SK-N-SH (cell line): ENCODE results near the gene LTB4R. TPM values are rescaled to one million over a fixed set of nuclear protein-coding genes. Genes with fewer than 3 reads are reported as not detected.

ENCODE experiments used
- CTCF ChIA-PET: fragments of 300-600, 350-600 bp; formaldehyde crosslinking; extraction: SDS; loops from one replicate; lab custom pipeline; 2021; lab: Yijun Ruan, JAX
- POLR2A ChIA-PET: fragments of 350-600 bp; sonication (Branson Sonifier 250); formaldehyde crosslinking; extraction: SDS; loops from one replicate; lab custom pipeline; 2020; ENCODE audit warnings: antibody characterized with exemption, inconsistent platforms; lab: Yijun Ruan, JAX
- DNase-seq: peaks from one replicate; pipeline ENCODE4 v3.0.0; 2012
- H2AFZ ChIP-seq: fragments of 200-600 bp; sonication (generic); 2 replicates; pipeline ENCODE4 v1.8.1; 2016; ENCODE audit warnings: antibody characterized with exemption, mild to moderate bottlenecking, low read depth
- H3F3A ChIP-seq: fragments of 200-600 bp; sonication (generic); replicated peaks from 2 replicates; pipeline ENCODE3; 2016; ENCODE audit warnings: antibody characterized with exemption, mild to moderate bottlenecking; ENCODE audit not compliant: insufficient read depth
- H3K27ac ChIP-seq, 2 experiments: fragments of 200-500 bp in 1 of 2; fragments of 200-600 bp in 1 of 2; sonication (Bioruptor generic) in 1 of 2; sonication (generic), shearing (Covaris generic) in 1 of 2; 2 replicates each; pipeline versions ENCODE4 v1.5.1 to v1.6.1; 2014 to 2016; ENCODE audit warnings: low read depth in 2 of 2, inconsistent platforms in 1 of 2, low read length in 1 of 2, mild to moderate bottlenecking in 1 of 2, mixed read lengths in 1 of 2
- H3K27me3 ChIP-seq: fragments of 200-600 bp; sonication (generic), shearing (Covaris generic); 2 replicates; pipeline ENCODE4 v1.6.1; 2016; ENCODE audit warnings: mixed run types; ENCODE audit not compliant: insufficient read depth
- H3K36me3 ChIP-seq, 2 experiments: fragments of 200-500 bp in 1 of 2; fragments of 200-600 bp in 1 of 2; sonication (Bioruptor generic) in 1 of 2; sonication (generic) in 1 of 2; replicated peaks in 1 of 2; 2 replicates each; pipeline versions ENCODE3 to v1.5.1; 2014 to 2016; ENCODE audit warnings: low read length in 1 of 2, mild to moderate bottlenecking in 1 of 2; ENCODE audit not compliant: insufficient read depth in 2 of 2, control insufficient read depth in 1 of 2
- H3K4me1 ChIP-seq, 2 experiments: fragments of 200-500 bp in 1 of 2; fragments of 200-600 bp in 1 of 2; sonication (Bioruptor generic) in 1 of 2; sonication (generic), shearing (Covaris generic) in 1 of 2; 2 replicates each; pipeline versions ENCODE4 v1.5.1 to v1.6.1; 2014 to 2016; ENCODE audit warnings: low read depth in 1 of 2, low read length in 1 of 2, mixed run types in 1 of 2; ENCODE audit not compliant: insufficient read depth in 2 of 2, control insufficient read depth in 1 of 2
- H3K4me2 ChIP-seq: fragments of 200-600 bp; sonication (generic), shearing (Covaris generic); 2 replicates; pipeline ENCODE4 v1.6.1; 2017; ENCODE audit warnings: mixed run types
- H3K4me3 ChIP-seq, 2 experiments: fragments of 200-500 bp in 1 of 2; fragments of 200-600 bp in 1 of 2; sonication (Bioruptor generic) in 1 of 2; sonication (generic), shearing (Covaris generic) in 1 of 2; 2 replicates each; pipeline versions ENCODE4 v1.5.1 to v1.8.1; 2014 to 2016; ENCODE audit warnings: low read depth in 2 of 2, inconsistent platforms in 1 of 2, low read length in 1 of 2, mild to moderate bottlenecking in 1 of 2, mixed read lengths in 1 of 2, moderate library complexity in 1 of 2
- H3K79me2 ChIP-seq: fragments of 200-600 bp; sonication (generic); 2 replicates; pipeline ENCODE4 v1.8.1; 2017; ENCODE audit warnings: mild to moderate bottlenecking; ENCODE audit not compliant: insufficient read depth
- H3K9ac ChIP-seq: fragments of 200-600 bp; sonication (generic); 2 replicates; pipeline ENCODE4 v1.6.1; 2017; ENCODE audit warnings: mixed run types
- H3K9me2 ChIP-seq: fragments of 200-600 bp; sonication (generic); 2 replicates; pipeline ENCODE4 v1.6.1; 2017; ENCODE audit warnings: mixed run types
- H3K9me3 ChIP-seq: fragments of 200-600 bp; sonication (generic); 2 replicates; pipeline ENCODE4 v1.6.1; 2017; ENCODE audit warnings: mixed run types, mild to moderate bottlenecking, moderate library complexity
- H4K20me1 ChIP-seq: fragments of 200-600 bp; sonication (generic); 2 replicates; pipeline ENCODE4 v1.6.1; 2017; ENCODE audit warnings: mild to moderate bottlenecking, mixed run types; ENCODE audit not compliant: insufficient read depth
- CHD2 ChIP-seq: fragments of 150-350 bp; IDR thresholded peaks from 2 replicates; pipeline ENCODE4 v1.6.1; 2018; ENCODE audit warnings: low read length; ENCODE audit not compliant: partially characterized antibody
- CTCF ChIP-seq: fragments of 200-600 bp; sonication (generic); IDR thresholded peaks from 2 replicates; pipeline ENCODE4 v1.6.1; 2017; ENCODE audit warnings: antibody characterized with exemption, mild to moderate bottlenecking, moderate library complexity
- ELF1 ChIP-seq: IDR thresholded peaks from 2 replicates; pipeline ENCODE4 v1.4.0; 2012
- EZH2phosphoT487 ChIP-seq: fragments of 200-600 bp; sonication (generic); IDR thresholded peaks from 2 replicates; pipeline ENCODE4 v1.6.1; 2017; ENCODE audit warnings: low read depth, mixed run types, mild to moderate bottlenecking, antibody characterized with exemption, moderate library complexity, borderline replicate concordance
- FOSL2 ChIP-seq: IDR thresholded peaks from 2 replicates; pipeline ENCODE4 v1.4.0; 2012; ENCODE audit warnings: low read depth, mild to moderate bottlenecking, moderate library complexity, borderline replicate concordance
- GABPA ChIP-seq: IDR thresholded peaks from 2 replicates; pipeline ENCODE4 v1.4.0; 2012; ENCODE audit warnings: low read depth, mild to moderate bottlenecking
- JUND ChIP-seq: IDR thresholded peaks from 2 replicates; pipeline ENCODE4 v1.4.0; 2012
- NRF1 ChIP-seq: IDR thresholded peaks from 2 replicates; pipeline ENCODE4 v1.6.1; 2012; ENCODE audit warnings: low read depth, mild to moderate bottlenecking, low read length
- POLR2AphosphoS5 ChIP-seq: IDR thresholded peaks from 2 replicates; pipeline ENCODE4 v1.6.1; 2012; ENCODE audit warnings: low read depth, low read length
- RXRA ChIP-seq: IDR thresholded peaks from 2 replicates; pipeline ENCODE4 v1.4.0; 2012; ENCODE audit warnings: low read depth, mild to moderate bottlenecking, borderline replicate concordance
- TEAD4 ChIP-seq: IDR thresholded peaks from 2 replicates; pipeline ENCODE4 v1.4.0; 2012; ENCODE audit warnings: mild to moderate bottlenecking, borderline replicate concordance; ENCODE audit not compliant: insufficient read depth
- WGBS: methylation state at CpG from one replicate; pipeline ENCODE4 v1.1.6; 2017; ENCODE audit warnings: low lambda C conversion rate; 5-methylcytosine and 5-hydroxymethylcytosine counted together
- polyA plus RNA-seq, 3 experiments: library from polyadenylated mRNA; depleted of rRNA; stranded (reverse); fragments of >200 nt; gene quantifications; 2 replicates each; pipeline ENCODE4 v1.2.3, GENCODE V29; 2012
- TF ChIP-seq, protein P1 (sequence below): IDR thresholded peaks from 2 replicates; pipeline ENCODE4 v1.4.0; 2012; ENCODE audit warnings: low read depth, borderline replicate concordance
- TF ChIP-seq, protein P2 (sequence below): fragments of 150-350 bp; IDR thresholded peaks from 2 replicates; pipeline ENCODE4 v1.6.1; 2016; ENCODE audit warnings: mild to moderate bottlenecking, low read depth, low read length
- TF ChIP-seq, protein P3 (sequence below): IDR thresholded peaks from 2 replicates; pipeline ENCODE4 v1.4.0; 2012; ENCODE audit warnings: low read depth

LTB4R gene
- polyA plus RNA-seq, 1 of the 3 experiments (the other 2 are of a cell fraction) = 11.9 TPM

- TF ChIP-seq FOSL2 (no peak), TEAD4 (no peak), JUND (no peak), EZH2phosphoT487 (no peak), RXRA (no peak), CHD2 (no peak), ELF1 (no peak), CTCF (no peak)
- TF ChIP-seq, protein P1, sequence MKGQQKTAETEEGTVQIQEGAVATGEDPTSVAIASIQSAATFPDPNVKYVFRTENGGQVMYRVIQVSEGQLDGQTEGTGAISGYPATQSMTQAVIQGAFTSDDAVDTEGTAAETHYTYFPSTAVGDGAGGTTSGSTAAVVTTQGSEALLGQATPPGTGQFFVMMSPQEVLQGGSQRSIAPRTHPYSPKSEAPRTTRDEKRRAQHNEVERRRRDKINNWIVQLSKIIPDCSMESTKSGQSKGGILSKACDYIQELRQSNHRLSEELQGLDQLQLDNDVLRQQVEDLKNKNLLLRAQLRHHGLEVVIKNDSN = no peak
- TF ChIP-seq, protein P2, sequence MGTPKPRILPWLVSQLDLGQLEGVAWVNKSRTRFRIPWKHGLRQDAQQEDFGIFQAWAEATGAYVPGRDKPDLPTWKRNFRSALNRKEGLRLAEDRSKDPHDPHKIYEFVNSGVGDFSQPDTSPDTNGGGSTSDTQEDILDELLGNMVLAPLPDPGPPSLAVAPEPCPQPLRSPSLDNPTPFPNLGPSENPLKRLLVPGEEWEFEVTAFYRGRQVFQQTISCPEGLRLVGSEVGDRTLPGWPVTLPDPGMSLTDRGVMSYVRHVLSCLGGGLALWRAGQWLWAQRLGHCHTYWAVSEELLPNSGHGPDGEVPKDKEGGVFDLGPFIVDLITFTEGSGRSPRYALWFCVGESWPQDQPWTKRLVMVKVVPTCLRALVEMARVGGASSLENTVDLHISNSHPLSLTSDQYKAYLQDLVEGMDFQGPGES = no peak
- TF ChIP-seq, protein P3, sequence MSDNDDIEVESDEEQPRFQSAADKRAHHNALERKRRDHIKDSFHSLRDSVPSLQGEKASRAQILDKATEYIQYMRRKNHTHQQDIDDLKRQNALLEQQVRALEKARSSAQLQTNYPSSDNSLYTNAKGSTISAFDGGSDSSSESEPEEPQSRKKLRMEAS = no peak
Measured at GRCh38 chr14:24337144-24337823, 26.0 kb downstream of the LTB4R start (continued).

- Histone ChIP-seq H3K9ac (no peak overlapping the region), H3K4me3 (no peak overlapping the region), H3K36me3 (no peaks in the 10 kb centered on the region), H3K4me1 (peaks cover 0 to 9% of the 10 kb centered on the region in 2 experiments; a peak in 1 of 4 replicates), H3F3A (no peaks in the 10 kb centered on the region), H3K79me2 (no peaks in the 10 kb centered on the region), H2AFZ (no peak overlapping the region), H3K27me3 (peaks cover 65% of the 10 kb centered on the region), H3K4me2 (no peak overlapping the region), H3K9me2 (no peaks in the 10 kb centered on the region), H3K27ac (no peak overlapping the region), H4K20me1 (no peaks in the 10 kb centered on the region), H3K9me3 (no peaks in the 10 kb centered on the region)
- POLR2A ChIA-PET = no interaction called here
- TF ChIP-seq EZH2phosphoT487 (no peak), NRF1 (no peak), POLR2AphosphoS5 (no peak), GABPA (no peak)
- TF ChIP-seq, protein P2 = no peak
- WGBS = 60% methylated on average over 8 of the region's 8 CpGs
- CTCF ChIA-PET = interaction anchor here (0.6 to 12.7 kb wide), 8 partner anchors 8 to 385 kb away, joined by 3 to 445 read pairs (median 4); partner anchors contain the start of genes CBLN3, CIDEB, KHNYN and SDR39U1
- no peak for DNase-seq
Measured at GRCh38 chr14:24337824-24338175, 26.5 kb downstream of the LTB4R start.
